Muscle layer of colon (tissue), 2 donors: ENCODE data around the gene PRC1.

ENCODE experiments used
- H3K27ac ChIP-seq: one replicate; pipeline ENCODE4 v1.7.0; 2013; ENCODE audit warnings: low read depth, mild to moderate bottlenecking, low read length, moderate library complexity
- H3K27me3 ChIP-seq, 2 donors: one replicate each; pipeline ENCODE4 v1.7.0; 2013; ENCODE audit warnings: low read length in 2 of 2, mild to moderate bottlenecking in 2 of 2; ENCODE audit not compliant: insufficient read depth in 2 of 2, control insufficient read depth in 1 of 2
- H3K36me3 ChIP-seq: one replicate; pipeline ENCODE4 v1.7.0; 2013; ENCODE audit warnings: mild to moderate bottlenecking, low read length; ENCODE audit not compliant: insufficient read depth
- H3K4me1 ChIP-seq: one replicate; pipeline ENCODE4 v1.7.0; 2013; ENCODE audit warnings: mild to moderate bottlenecking, low read length; ENCODE audit not compliant: insufficient read depth
- H3K4me3 ChIP-seq, 2 donors: one replicate each; pipeline ENCODE4 v1.7.0; 2013; ENCODE audit warnings: low read length in 2 of 2, low read depth in 1 of 2, mild to moderate bottlenecking in 1 of 2, moderate library complexity in 1 of 2
- H3K9ac ChIP-seq: one replicate; pipeline ENCODE4 v1.7.0; 2013; ENCODE audit warnings: low read length
- H3K9me3 ChIP-seq: one replicate; pipeline ENCODE4 v1.7.0; 2013; ENCODE audit warnings: mild to moderate bottlenecking, low read length
- donor health status: abdominal sarcoma.
- donor health status: Adenocarcinoma of cecum.

The PRC1 gene

GRCh38 chr15:90988296-90988695 lies 6.0 kb downstream of the PRC1 start:
- no peak overlapping the region for H3K9ac ChIP-seq
- H3K9me3 ChIP-seq = no peaks in the 10 kb centered on the region
- H3K36me3 ChIP-seq = no peaks in the 10 kb centered on the region
- no peaks in the 10 kb centered on the region for H3K27me3 ChIP-seq
- H3K4me1 ChIP-seq = peaks cover 3% of the 10 kb centered on the region
- H3K27ac ChIP-seq = no peak overlapping the region
- no peak overlapping the region for H3K4me3 ChIP-seq

DNA sequence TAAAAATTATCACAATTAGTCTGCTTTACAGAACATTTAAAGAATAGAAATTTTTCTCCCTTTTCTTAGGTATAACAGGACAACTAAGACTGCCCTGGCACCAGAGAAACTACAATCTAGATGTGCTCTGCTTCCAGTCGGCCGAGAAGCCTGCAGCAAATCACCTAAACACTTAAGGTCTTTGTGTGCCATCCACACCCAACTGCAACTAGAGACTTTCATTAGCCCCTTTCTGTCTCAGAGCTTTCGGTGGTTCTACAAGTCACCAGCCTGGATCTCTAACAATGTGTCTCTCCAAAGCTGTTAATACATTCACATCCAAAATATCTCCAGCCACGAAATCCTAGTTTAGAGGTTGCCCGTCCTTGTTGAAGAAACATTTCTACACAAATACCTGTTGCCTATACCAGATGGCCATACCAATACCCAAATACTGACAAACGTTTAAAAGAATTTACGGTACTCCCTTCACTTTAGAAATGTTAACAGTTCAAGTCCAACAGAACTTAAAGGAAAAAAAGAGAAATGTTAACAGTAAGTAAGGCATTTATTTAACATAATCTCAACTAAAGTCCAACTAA lies 6.7 kb downstream of the PRC1 start:
- H3K27ac ChIP-seq = no peak overlapping the region
- no peak overlapping the region for H3K9ac ChIP-seq
- no peaks in the 10 kb centered on the region for H3K4me1 ChIP-seq
- no peak overlapping the region for H3K4me3 ChIP-seq
- H3K27me3 ChIP-seq = no peaks in the 10 kb centered on the region
- H3K36me3 ChIP-seq = no peaks in the 10 kb centered on the region
- no peaks in the 10 kb centered on the region for H3K9me3 ChIP-seq

GRCh38 chr15:90986790-90987507 lies 7.4 kb downstream of the PRC1 start:
- Histone ChIP-seq H3K4me3 (no peak overlapping the region), H3K9me3 (no peaks in the 10 kb centered on the region), H3K9ac (no peak overlapping the region), H3K27ac (no peak overlapping the region), H3K4me1 (no peaks in the 10 kb centered on the region), H3K27me3 (no peaks in the 10 kb centered on the region), H3K36me3 (no peaks in the 10 kb centered on the region)

DNA sequence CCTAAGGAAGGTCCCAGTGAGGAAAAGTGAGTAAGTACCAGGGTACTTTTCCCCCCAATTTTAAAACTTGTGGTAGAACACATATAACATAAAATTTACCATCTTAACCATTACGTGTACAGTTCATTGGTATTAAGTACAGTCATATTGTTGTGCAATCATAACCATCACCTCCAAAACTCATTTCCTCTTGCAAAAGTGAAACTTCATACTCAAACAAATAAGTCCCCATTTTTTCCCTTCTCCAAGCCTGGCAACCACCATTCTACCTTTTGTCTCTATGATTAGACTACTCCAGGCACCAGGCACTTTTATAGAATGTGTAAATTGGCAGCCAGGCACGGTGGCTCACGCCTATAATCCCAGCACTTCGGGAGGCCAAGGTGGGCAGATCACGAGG lies 12.2 kb downstream of the PRC1 start:
- no peaks in the 10 kb centered on the region for H3K36me3 ChIP-seq

DNA sequence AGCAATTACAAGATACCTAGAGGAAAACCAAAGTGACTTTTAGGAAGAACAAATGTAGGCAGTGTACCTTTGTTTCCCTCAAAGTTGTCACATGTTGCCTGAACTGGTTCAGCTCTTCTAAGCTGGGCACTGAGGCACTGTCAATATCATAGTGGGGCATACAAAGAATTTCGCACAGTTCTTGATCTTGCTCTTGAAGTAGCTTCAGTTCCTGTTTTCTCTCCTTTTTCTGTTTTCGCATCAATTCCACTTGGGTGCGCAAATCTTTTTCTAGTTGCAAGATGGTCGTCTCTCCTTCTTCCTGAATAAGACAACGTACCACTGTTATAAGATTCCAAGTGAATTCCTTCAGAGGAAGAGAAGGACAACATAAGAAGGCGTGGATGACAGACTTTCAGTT lies 12.7 kb downstream of the PRC1 start:
- Histone ChIP-seq H3K9ac (no peak overlapping the region), H3K9me3 (no peaks in the 10 kb centered on the region), H3K4me1 (no peaks in the 10 kb centered on the region), H3K36me3 (no peaks in the 10 kb centered on the region), H3K4me3 (no peak overlapping the region), H3K27ac (no peak overlapping the region), H3K27me3 (no peaks in the 10 kb centered on the region)

More for the DNA sequence above, 12.2 kb downstream of the PRC1 start:
- Histone ChIP-seq H3K9ac (no peak overlapping the region), H3K27me3 (no peaks in the 10 kb centered on the region), H3K9me3 (no peaks in the 10 kb centered on the region), H3K4me1 (no peaks in the 10 kb centered on the region), H3K27ac (no peak overlapping the region), H3K4me3 (no peak overlapping the region)

DNA sequence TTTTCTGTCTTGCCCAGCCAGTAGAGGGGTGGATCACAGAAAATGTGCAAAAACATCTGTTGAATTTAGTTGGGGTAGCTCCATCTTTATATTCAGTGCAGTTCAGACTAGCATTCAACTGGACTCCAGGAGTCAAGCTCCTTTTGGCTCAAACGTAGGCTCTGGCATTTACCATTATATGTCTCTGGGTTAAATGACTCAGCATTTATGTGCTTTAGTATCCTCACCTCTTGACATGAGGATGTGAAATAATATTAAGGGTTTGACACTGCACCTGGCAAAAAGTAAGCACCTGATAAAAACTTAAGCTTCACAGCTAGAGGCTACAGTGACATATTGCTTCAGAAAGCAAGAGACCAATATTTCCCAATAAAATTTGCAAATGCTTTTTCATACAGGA lies 14.8 kb downstream of the PRC1 start:
- H3K27me3 ChIP-seq = no peaks in the 10 kb centered on the region
- H3K9me3 ChIP-seq = no peaks in the 10 kb centered on the region
- H3K9ac ChIP-seq = no peak overlapping the region
- no peaks in the 10 kb centered on the region for H3K4me1 ChIP-seq
- no peaks in the 10 kb centered on the region for H3K36me3 ChIP-seq
- H3K27ac ChIP-seq = no peak overlapping the region
- H3K4me3 ChIP-seq = no peak overlapping the region

GRCh38 chr15:90974216-90974615 lies 20.1 kb downstream of the PRC1 start:
- Histone ChIP-seq H3K27ac (no peak overlapping the region), H3K9ac (no peak overlapping the region), H3K36me3 (no peaks in the 10 kb centered on the region), H3K4me3 (no peak overlapping the region), H3K27me3 (no peaks in the 10 kb centered on the region), H3K9me3 (no peaks in the 10 kb centered on the region), H3K4me1 (no peaks in the 10 kb centered on the region)

DNA sequence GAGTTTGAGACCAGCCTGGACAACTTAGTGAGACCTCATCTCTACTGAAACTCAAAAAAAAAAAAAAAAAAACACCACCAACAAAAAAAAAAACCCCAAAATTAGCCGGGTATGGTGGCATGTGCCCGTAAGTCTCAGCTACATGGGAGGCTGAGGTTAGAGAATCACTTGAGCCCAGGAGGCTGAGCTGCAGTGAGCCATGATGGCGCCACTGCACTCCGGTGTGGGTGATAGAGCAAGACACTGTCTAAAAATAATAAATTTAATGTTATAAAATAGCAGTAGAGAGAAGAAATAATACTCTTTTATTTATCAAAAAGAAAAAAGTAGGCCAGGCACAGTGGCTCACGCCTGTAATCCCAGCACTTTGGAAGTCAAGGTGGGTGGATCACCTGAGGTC lies 22.2 kb downstream of the PRC1 start:
- Histone ChIP-seq H3K9ac (no peak overlapping the region), H3K27me3 (no peaks in the 10 kb centered on the region), H3K4me3 (no peak overlapping the region), H3K9me3 (no peaks in the 10 kb centered on the region), H3K36me3 (peaks cover 7% of the 10 kb centered on the region), H3K4me1 (no peaks in the 10 kb centered on the region), H3K27ac (no peak overlapping the region)

- Histone ChIP-seq H3K4me1 (no peaks in the 10 kb centered on the region), H3K27me3 (no peaks in the 10 kb centered on the region), H3K27ac (no peak overlapping the region), H3K9ac (no peak overlapping the region), H3K4me3 (no peak overlapping the region), H3K9me3 (no peaks in the 10 kb centered on the region), H3K36me3 (peaks cover 15% of the 10 kb centered on the region)
These were observed 24.1 kb downstream of the PRC1 start for GRCh38 chr15:90970274-90970673.

DNA sequence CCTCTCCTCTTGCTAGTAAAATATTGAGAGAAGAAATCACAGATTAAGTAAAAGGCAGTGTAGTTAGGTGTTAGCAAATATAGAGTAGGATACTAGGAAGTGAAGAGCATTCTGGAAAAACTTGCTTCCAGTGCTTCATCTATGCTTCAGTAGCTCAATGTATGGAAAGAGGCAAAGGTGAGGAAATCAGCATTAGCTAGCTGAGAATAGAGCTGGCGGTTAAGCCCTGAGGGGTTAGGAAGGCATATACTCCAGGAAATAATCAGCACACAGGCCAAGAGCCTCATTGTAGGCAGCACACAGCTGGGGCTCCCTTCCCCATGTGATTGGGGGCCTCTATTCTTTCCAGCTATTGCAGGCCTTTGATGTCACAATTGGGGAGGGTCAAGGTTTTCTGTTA lies 25.9 kb downstream of the PRC1 start:
- no peaks in the 10 kb centered on the region for H3K9me3 ChIP-seq
- H3K9ac ChIP-seq = no peak overlapping the region
- H3K36me3 ChIP-seq = peaks cover 15% of the 10 kb centered on the region
- H3K4me3 ChIP-seq = no peak overlapping the region
- H3K27me3 ChIP-seq = no peaks in the 10 kb centered on the region
- H3K4me1 ChIP-seq = no peaks in the 10 kb centered on the region
- no peak overlapping the region for H3K27ac ChIP-seq

GRCh38 chr15:90967206-90967605 lies 27.1 kb downstream of the PRC1 start:
- no peak overlapping the region for H3K27ac ChIP-seq
- no peaks in the 10 kb centered on the region for H3K4me1 ChIP-seq
- no peak overlapping the region for H3K4me3 ChIP-seq
- peaks cover 25% of the 10 kb centered on the region for H3K36me3 ChIP-seq
- no peak overlapping the region for H3K9ac ChIP-seq
- H3K27me3 ChIP-seq = no peaks in the 10 kb centered on the region
- no peaks in the 10 kb centered on the region for H3K9me3 ChIP-seq

DNA sequence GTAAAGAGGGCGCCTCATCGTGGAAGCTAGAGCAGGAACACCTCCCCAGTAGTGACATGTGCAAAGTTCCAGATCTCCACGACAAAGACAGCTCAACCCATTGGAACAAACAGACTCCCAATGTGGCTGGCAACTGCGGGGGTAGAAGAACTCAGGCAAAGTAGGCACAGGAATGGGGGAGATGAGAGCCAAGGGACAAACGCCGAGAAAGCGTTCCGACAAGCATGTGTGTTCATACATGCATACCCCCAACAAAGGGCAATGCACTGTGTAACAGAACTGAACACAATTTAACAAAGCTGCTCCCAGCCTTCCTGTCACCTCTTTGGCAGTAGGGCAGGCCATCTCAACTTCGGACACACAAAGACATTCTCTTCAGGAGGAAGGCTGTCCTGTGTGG lies 28.1 kb downstream of the PRC1 start:
- Histone ChIP-seq H3K27ac (no peak overlapping the region), H3K36me3 (peaks cover 34% of the 10 kb centered on the region), H3K4me1 (no peaks in the 10 kb centered on the region)

More for the DNA sequence above, 28.1 kb downstream of the PRC1 start:
- Histone ChIP-seq H3K4me3 (no peak overlapping the region), H3K27me3 (no peaks in the 10 kb centered on the region), H3K9ac (no peak overlapping the region), H3K9me3 (no peaks in the 10 kb centered on the region)
